HG03108 (cell line): Measurements from ENCODE around the gene STK32C.
A peak's percentile ranks its signal among the peaks of the same experiment; 100 is the strongest.
"Not testable (repeated sequence)": the region's sequence is repeated elsewhere in the genome, so short reads cannot be mapped to it uniquely, and the experiment has no call there.

Experiments used
- ATAC-seq: cut with Tn5 transposase; IDR thresholded peaks from one replicate; pipeline ENCODE4 v1.9.1; 2021; ENCODE audit warnings: moderate library complexity; ENCODE audit not compliant: unreplicated experiment

STK32C gene

GRCh38 chr10:132319853-132320653 lies 12.3 kb upstream of the STK32C start:
- ATAC-seq: peak; percentile 98

GRCh38 chr10:132317477-132317876 lies 9.7 kb upstream of the STK32C start:
- ATAC-seq: not testable (repeated sequence)

GRCh38 chr10:132316133-132316532 lies 8.4 kb upstream of the STK32C start:
- ATAC-seq: no peak

- not testable (repeated sequence) for ATAC-seq
These were observed 7.1 kb upstream of the STK32C start for GRCh38 chr10:132314881-132315280.

GRCh38 chr10:132314336-132314735 lies 6.6 kb upstream of the STK32C start:
- no peak for ATAC-seq

- no peak for ATAC-seq
These were observed 6.1 kb upstream of the STK32C start for GRCh38 chr10:132313865-132314264.

GRCh38 chr10:132313305-132313704 lies 5.6 kb upstream of the STK32C start:
- no peak for ATAC-seq

GRCh38 chr10:132311338-132311939 lies 3.7 kb upstream of the STK32C start:
- no peak for ATAC-seq

- ATAC-seq: no peak
These were observed 3.1 kb upstream of the STK32C start for GRCh38 chr10:132310701-132311337.

GRCh38 chr10:132309879-132310591 lies 2.3 kb upstream of the STK32C start:
- ATAC-seq: no peak

- ATAC-seq: no peak
These were observed 1.7 kb upstream of the STK32C start for GRCh38 chr10:132309471-132309865.

GRCh38 chr10:132308587-132309470 lies 1.1 kb upstream of the STK32C start:
- ATAC-seq: no peak

- ATAC-seq: peak; percentile 14
These were observed 642 bp downstream of the STK32C start for GRCh38 chr10:132306864-132307751.

- no peak for ATAC-seq
These were observed 1.4 kb downstream of the STK32C start for GRCh38 chr10:132306343-132306685.

GRCh38 chr10:132305654-132306342 lies 2.0 kb downstream of the STK32C start:
- no peak for ATAC-seq

GRCh38 chr10:132304756-132305509 lies 2.8 kb downstream of the STK32C start:
- no peak for ATAC-seq

GRCh38 chr10:132303361-132304115 lies 4.2 kb downstream of the STK32C start:
- ATAC-seq: no peak
